ENCODE data around the gene AP3B1.

- TF ChIP-seq CTCF (conservative IDR thresholded peaks at IDR 0.05; ENCODE audit: low read depth in 2 of 2) (no peak), POLR2AphosphoS5 (IDR thresholded peaks at IDR 0.05; ENCODE audit: low read depth) (no peak), EZH2phosphoT487 (IDR thresholded peaks at IDR 0.05; ENCODE audit: unreplicated experiment) (no peak)
Observed at GRCh38 chr5:78280261-78280660, 14.2 kb downstream of the AP3B1 start.

All from GM23338 (cell line).